RCC 7860 (cell line): ENCODE results near the gene SLC16A8.
"Not testable (repeated sequence)": the region's sequence is repeated elsewhere in the genome, so short reads cannot be mapped to it uniquely, and the experiment has no call there.

Source experiments
- DNase-seq: peaks from one replicate; pipeline ENCODE4 v3.0.0-alpha.2; 2015; ENCODE audit warnings: low spot score
- FAIRE-seq: peaks from 2 replicates; lab custom pipeline; 2012; peaks lifted over from hg19 to GRCh38; lab: Jason Lieb, UNC

SLC16A8 gene

DNA sequence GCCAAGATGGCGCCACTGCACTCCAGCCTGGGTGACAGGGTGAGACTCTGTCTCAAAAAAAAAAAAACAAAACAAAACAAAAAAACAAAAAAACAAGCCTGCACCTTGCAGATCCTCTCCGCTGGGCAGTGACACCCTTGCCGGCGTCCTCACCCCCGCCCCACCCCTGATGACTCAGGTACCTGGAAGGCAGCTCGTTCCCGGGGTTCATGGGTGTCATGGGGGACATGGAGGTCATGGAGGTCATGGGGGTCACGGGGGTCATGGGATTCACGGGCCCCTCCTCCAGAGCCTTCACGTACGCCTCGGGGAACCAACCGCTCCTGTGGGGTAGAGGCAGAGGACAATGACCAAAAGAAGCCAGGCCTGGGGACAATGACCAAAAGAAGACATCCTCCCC lies 3.0 kb upstream of the SLC16A8 start:
- FAIRE-seq (no peak), DNase-seq (no peak)

DNA sequence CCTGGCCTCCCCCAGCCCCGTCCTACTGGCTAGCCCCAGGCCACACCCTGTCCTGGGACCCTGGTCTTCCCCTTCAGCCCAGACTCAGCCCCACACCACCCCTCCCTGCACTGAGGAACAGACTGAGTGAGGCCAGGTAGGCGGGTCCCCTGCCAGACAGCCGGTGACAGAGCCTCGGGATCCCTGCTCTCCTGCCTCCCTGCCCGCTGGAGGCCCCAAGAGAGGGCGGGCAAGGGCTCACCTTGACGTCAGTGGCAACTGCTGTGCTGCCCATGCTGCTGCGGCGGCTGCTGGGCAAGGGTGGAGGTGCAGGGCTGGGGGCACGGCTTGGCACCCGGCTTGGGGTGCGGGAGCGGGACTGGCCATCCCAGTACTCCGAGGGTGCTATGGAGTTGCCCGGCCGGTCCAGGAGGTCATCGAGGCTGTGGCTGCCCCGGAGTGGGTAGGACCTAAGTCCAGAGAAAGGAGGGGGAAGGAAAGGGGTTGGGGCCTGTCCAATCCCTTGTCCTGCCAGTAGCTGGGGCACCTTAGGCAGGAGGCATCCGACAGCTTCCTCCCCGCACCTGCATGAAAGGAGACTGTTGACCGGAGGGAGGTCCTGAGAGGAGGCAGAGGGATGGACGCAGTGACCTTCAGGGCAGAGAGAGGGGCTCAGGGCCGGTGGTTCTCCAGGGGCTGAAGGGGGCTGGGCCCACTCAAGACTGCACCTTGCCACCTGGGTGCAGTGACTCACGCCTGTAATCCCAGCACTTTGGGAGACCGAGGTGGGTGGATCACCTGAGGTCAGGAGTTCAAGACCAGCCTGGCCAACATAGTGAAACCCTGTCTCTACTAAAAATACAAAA lies 2.2 kb upstream of the SLC16A8 start:
- DNase-seq = no peak
- no peak for FAIRE-seq

- FAIRE-seq = no peak
Measured at GRCh38 chr22:38085501-38085900, 1.5 kb upstream of the SLC16A8 start.

GRCh38 chr22:38085056-38085455 lies 1.1 kb upstream of the SLC16A8 start:
- FAIRE-seq (no peak), DNase-seq (no peak)

More at GRCh38 chr22:38085501-38085900, 1.5 kb upstream of the SLC16A8 start:
- no peak for DNase-seq

- no peak for DNase-seq
- no peak for FAIRE-seq
Measured at GRCh38 chr22:38082986-38083710, 836 bp downstream of the SLC16A8 start.

- FAIRE-seq (no peak), DNase-seq (no peak)
Measured at GRCh38 chr22:38081941-38082828, 1.8 kb downstream of the SLC16A8 start.

GRCh38 chr22:38081636-38081940 lies 2.4 kb downstream of the SLC16A8 start:
- DNase-seq (no peak), FAIRE-seq (no peak)

GRCh38 chr22:38080850-38081635 lies 2.9 kb downstream of the SLC16A8 start:
- no peak for FAIRE-seq

DNA sequence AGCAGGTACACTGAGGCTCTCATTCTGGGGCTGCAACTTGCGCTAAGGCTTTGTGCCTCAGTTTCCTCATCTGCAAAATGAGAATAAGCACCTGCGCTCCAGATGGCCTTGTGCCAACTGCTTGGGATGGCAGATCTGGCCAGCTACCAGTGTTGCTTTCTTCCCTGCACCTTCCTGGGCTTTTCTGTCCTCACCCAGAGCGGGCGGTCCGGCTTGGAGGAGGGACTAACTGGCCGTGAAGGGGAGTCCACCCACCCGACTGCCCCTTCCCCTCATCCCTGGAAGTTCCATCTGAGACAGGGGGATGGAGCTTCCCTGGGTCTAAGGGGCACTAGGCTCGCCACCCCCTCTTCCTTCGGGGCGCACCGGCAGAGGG lies 3.5 kb downstream of the SLC16A8 start:
- FAIRE-seq (no peak), DNase-seq (no peak)

More at GRCh38 chr22:38080850-38081635, 2.9 kb downstream of the SLC16A8 start:
- DNase-seq = no peak

DNA sequence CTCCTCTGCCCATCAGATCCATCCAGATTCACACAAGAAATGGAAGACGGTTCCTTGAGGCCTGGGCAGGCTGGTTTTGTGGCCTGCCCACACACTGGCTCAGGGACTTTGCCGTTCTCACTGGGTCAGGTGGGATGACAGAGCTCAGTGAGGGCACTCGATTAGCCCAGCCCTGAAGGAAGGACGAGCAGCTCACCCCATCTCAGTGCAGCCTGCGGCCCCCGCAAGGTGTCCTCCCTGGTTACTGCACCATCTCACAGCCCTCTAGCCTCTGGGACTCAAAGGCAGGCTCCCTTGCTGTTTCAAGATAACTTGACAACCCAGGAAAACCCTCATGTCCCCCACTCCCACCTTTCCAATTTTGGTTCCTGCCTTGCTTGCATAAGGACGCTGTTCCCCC lies 4.2 kb downstream of the SLC16A8 start:
- FAIRE-seq = no peak
- no peak for DNase-seq

- DNase-seq, FAIRE-seq: not testable (repeated sequence)
Measured at GRCh38 chr22:38079208-38079607, 4.8 kb downstream of the SLC16A8 start.

- FAIRE-seq = no peak
- DNase-seq = no peak
Measured at GRCh38 chr22:38078046-38078840, 5.7 kb downstream of the SLC16A8 start.

DNA sequence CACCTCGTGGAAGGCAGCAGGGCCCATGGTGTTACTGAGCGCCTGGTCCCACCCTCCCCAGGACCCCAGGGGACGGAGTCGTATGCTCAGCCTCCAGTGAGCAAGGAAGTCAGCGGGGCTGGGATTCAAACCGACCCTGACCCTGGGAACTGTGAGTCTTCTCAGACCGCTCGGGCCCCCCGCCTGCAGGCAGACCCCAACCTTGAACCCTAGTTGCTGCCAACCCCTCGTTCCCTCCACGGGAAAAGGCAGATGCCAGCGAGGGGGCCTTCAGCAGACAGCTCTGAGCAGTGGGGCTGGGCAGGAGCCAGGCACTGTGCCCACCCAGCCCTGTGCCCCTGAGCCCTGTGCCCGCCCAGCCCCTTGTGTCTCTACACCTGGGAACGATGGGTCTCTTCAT lies 6.4 kb downstream of the SLC16A8 start:
- no peak for DNase-seq
- no peak for FAIRE-seq

- no peak for DNase-seq
- no peak for FAIRE-seq
Measured at GRCh38 chr22:38077096-38077495, 6.9 kb downstream of the SLC16A8 start.

DNA sequence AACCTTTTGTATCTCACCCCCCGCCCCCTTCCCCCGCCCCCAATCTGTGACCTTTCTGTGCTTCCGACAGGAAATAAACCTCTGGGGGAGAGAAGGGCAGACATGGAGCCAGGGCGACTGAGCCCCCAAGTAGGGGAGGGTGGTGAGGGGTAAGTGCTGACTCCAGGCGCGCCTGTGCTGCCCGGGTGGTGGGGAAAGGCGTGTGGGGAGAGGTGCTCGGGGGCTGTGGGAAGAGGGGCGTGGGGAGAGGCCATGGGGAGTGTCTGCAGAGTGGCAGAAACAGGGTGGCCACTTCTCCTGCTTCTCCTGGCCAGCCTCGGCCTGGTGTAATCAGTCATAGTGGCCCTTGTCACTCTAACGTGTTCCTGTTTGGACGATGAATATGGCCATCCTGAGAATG lies 8.0 kb downstream of the SLC16A8 start:
- FAIRE-seq (no peak), DNase-seq (no peak)

GRCh38 chr22:38075105-38075825 lies 8.7 kb downstream of the SLC16A8 start:
- DNase-seq (no peak), FAIRE-seq (no peak)

DNA sequence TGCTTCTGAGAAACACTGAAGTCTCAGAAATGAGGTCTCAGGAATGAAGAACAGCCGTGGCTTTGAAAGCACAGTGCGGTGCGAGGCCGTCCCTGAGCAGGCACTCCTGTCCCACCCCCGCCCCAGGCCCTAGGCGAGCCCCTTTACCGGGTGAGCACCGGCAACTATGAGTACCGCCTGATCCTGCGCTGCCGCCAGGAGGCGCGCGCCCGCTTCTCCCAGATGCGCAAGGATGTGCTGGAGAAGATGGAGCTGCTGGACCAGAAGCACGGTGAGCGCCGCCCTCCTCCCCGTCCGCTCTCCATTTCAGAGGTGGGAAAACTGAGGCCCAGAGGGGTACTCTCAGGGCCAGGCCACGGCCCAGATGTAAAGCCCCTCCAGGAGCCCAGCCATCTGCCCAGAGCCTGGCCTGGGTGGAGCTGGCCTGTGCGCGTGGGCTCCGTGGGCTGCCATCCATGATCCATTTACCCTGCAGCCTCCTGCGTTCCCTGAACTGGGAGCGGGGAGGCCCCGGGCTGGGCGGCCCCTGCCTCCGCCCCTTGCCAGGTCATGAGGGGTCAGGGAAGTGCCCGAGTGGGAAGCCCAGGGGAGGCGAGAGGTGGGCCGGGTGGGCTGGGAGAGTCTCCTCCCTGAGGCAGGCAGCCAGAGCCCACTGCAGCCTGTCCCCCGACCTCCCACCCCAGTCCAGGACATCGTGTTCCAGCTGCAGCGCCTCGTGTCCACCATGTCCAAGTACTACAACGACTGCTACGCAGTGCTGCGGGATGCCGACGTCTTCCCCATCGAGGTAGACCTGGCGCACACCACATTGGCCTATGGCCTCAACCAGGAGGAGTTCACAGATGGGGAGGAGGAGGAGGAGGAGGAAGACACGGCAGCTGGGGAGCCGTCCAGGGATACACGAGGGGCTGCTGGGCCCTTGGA lies 9.5 kb downstream of the SLC16A8 start:
- FAIRE-seq (no peak), DNase-seq (no peak)
